ENCODE results near the gene PC. TPM values are rescaled to one million over a fixed set of nuclear protein-coding genes. Genes with fewer than 3 reads are reported as not detected.

The PC gene
- total RNA-seq, 1 donor from 2014 or later: 9.5 TPM

DNA sequence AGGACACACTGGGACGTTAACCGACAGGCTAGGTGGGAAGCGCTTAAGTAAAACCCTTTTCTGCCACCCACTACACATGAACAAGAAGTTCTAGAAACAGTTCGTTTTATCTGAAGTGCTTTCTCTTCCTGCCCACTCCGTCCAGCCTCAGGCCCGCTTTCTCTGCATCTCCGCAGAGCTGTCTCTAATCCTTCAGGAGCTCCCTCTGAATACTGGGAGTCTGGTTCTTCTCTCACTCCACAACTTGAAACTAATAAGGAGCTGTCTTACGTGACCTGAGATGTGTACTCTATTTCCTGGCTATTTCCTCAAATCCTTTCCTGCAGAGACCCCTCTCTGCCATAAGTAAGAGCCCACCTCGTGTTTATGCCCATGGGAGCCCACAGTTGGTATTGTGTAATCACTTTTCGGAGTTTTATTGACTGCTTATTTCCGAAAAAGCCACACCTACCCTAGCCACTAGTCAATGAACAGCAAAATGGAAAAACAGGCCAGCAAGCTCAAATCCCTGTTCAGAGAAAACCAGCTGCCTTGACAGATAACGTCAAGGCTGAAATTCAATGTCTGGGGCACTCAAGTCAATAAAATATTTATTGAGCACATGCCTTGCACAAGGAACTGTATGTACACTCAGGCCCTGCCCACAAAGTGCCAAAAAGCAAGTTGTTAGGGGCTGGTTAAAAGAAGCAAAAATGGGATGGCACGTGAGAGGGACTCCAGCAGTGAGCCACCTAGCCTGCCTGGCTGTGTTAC, 4.9 kb downstream of the PC start:
- DNase-seq: no peak

- no peak for DNase-seq
Measured at GRCh38 chr11:66951927-66952337, 6.3 kb downstream of the PC start.

DNA sequence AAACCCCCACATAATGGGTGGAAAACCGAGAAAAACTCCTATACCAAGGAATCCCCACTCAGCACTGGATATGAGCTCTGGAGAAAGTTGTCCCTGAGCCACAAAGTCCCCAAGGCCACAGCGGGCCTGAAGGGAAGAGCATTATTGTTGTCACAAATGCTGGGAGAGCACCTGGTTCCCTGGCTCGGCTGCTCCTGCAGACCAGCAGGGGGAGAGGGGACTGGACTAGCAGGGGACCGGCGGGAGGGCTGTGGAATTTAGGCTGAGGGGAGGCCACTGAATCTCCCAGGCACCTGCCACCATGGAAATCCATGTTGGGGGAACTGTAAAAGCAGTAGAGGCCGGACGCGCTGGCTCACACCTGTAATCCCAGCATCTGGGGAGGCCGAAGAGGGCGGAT, 7.0 kb downstream of the PC start:
- DNase-seq: no peak

- peak; percentile 59 for DNase-seq
Measured at GRCh38 chr11:66950112-66950535, 8.1 kb downstream of the PC start.

DNA sequence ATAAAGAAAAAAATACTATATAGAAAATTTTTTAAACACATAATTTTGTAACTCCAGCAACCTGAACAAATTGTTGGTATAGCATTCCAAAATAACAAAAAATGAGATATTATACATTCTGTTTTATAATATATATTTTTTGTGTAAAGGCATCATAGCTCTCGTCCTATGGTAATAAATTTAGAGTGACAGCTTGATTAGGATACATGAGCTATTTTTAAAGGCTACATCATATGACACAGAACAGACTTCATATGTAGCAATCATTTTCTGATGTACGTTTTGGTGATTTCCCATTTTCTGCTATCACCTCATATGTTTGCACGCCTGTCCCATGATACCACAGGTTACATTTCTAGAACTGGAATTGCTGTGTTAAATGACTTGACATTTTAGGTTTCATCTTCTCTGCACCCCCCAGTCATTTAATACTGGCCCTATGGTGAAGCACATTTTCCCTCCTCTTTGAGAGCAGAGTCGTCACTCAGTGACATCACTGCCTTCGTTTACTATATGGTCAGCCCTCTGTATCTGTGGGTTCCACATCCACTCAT, 19.5 kb downstream of the PC start:
- DNase-seq: no peak

- DNase-seq: no peak
Measured at GRCh38 chr11:66937193-66937733, 20.9 kb downstream of the PC start.

- DNase-seq: no peak
Measured at GRCh38 chr11:66936311-66936711, 21.9 kb downstream of the PC start.

DNA sequence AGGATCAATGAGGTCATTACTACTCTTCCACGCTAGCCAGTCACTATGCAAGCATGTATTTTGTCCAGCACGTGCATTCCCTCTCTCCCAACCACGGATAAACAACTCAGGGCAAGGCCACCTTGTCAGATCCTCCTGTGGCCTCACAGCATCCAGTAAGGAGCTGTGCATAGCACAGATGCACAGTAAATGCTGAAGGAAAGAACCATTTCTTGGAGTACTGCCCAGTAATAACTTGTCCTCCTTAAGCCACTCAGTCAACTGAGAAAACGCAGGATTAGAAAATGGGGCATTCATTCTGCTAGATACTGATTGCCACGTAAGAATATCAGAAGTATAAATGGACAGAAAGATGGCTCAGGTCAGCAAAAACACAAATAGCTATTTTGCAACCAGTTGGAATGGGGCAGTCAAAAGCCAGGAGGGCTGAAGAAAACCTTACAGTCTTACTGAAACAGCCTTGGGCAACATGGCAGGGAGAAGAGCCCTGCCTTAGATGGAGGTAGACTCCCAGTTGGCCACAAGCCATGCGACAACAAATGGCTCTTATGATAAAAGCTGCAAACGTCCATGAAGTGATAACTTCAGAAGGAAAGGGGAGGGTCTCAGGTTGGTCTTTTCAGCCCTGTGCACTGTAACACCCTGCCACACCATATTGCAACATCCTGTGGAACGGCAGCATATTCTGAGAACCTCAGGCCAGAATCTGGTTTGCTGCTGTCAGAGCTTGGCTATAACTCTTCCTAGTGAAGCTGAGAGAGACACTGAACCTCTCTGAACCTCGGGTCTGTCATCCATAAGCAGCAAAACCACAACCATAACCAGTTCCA, 23.0 kb downstream of the PC start:
- no peak for DNase-seq

DNA sequence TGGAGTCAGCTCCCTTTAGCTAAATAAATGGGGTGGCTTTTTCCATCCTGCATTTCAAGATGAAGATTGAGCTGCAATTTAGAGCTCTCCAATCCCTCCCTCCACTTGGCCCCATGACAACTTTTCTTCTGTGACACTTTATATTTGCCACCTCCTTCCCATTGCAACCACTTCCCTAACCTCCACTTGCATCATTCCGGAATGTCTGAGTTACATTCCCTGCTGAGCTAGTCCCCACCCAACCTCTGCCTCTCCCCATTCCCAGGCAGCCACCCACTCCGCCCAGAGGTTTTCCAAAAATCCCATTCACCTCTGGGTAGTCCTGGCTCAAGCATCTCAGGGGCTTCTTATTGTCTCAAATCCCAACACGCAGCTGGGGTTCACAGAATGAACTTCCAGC, 24.7 kb downstream of the PC start:
- DNase-seq: no peak

- no peak for DNase-seq
Measured at GRCh38 chr11:66932543-66932942, 25.6 kb downstream of the PC start.

GRCh38 chr11:66929753-66930152, 28.4 kb downstream of the PC start:
- DNase-seq: no peak

- DNase-seq: no peak
Measured at GRCh38 chr11:66924272-66924671, 33.9 kb downstream of the PC start.

DNA sequence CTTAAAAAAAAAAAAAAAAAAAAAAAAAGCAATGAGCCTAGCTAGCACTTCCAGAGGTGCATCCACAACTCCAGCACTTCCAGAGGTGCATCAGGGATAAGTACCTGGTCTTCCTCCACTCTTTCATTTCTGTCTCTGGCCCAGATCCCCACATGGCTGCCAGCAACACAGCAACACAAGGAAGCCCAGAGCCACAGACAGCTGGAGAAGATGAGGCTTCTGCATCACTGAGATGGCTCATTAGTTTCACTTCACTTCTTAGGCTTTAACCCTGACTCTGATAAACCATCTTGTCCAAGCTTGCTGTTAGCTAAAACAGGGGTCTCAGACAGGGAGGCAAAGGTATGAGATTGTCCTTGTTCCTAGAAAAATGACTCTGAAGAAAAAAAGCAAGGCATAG, 35.6 kb downstream of the PC start:
- DNase-seq: no peak

GRCh38 chr11:66920978-66921784, 37.0 kb downstream of the PC start:
- no peak for DNase-seq

DNA sequence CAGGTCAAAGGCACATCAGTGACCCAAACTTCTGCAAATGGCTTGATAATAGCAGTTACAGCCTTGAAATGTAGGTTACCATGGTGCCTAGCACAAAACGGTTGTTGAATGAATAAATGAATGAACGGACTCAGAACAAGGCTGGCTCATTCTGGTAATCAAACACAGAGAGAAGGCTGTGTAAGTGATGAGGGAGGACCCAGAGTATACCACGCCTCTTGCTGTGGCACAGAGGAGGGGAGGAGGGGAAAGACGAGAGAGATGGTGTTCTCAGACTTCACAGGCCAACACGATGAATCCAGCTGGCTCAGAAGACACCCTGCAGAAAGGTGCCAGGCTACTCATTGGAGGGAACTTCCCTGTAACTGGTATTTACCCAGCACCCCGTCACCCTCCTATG, 38.3 kb downstream of the PC start:
- DNase-seq: no peak

GRCh38 chr11:66918741-66919140, 39.4 kb downstream of the PC start:
- DNase-seq: no peak

GRCh38 chr11:66915866-66916265, 42.3 kb downstream of the PC start:
- DNase-seq: no peak

- DNase-seq: no peak
Measured at GRCh38 chr11:66915046-66915832, 42.9 kb downstream of the PC start.

- DNase-seq: no peak
Measured at GRCh38 chr11:66914505-66914904, 43.7 kb downstream of the PC start.

DNA sequence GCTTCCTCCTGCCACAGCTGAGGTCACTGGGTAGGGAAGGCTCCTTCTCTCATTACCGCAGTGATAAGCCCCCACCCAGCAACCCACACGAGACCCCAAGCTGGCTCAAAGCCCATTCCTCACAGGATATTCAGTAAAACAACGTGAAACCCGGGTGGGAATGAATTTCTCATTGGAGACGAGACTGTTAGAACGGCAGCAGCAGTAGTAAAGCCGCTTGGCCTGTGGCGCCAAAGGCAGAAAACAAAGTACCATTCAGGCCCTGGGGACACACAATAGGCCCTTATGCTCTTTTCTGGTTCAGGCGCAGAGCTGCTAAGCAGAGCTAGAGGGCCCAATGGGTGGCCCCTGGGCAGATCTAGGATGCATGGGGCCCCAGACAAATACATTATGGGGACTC, 45.3 kb downstream of the PC start:
- peak; percentile 58 for DNase-seq

DNA sequence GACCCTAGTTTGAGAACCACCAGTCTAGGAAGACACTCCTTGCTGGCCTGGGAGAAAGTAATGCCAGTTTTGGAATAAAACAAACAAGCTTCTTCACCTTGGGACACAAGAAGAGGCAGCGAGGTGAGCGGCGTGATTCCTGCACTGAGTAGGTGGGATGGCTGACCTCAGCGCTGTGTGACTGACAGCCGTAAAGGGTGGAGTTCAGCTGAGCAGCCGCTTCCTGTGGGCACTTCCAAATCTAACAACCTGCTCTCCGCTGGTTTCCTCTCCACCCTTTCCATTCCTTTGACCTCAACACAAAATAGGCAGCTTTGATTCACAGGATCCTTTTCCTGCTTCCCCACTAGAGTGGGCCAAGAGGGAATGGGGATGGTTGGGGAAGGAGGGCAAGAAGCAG, 45.8 kb downstream of the PC start:
- no peak for DNase-seq

DNA sequence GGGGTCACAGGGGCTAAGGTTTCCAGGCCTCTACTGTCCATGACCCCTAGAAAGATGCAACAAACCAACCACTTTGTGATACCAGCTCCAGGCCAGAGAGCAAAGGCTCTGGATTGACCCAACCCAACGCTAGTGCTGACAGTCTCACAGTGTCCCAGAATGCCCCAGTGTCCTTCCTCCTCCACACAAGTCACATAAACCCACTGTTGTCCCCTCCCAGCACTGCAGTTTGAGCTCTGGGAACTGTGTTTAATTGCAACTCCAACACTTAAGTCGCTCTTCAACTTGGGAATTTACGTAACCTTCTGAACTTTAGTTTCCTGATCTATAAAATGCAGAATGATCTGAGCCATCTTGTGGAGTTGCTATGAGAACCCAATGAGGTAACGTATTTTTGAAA, 47.5 kb downstream of the PC start:
- DNase-seq: no peak
